ENCODE measurements around the gene IPCEF1.

IPCEF1 gene

GRCh38 chr6:154117485-154117884, 239.1 kb downstream of the IPCEF1 start:
- H3K4me3 ChIP-seq (ENCODE audit: low read depth, low read length), result no peak overlapping the region

DNA sequence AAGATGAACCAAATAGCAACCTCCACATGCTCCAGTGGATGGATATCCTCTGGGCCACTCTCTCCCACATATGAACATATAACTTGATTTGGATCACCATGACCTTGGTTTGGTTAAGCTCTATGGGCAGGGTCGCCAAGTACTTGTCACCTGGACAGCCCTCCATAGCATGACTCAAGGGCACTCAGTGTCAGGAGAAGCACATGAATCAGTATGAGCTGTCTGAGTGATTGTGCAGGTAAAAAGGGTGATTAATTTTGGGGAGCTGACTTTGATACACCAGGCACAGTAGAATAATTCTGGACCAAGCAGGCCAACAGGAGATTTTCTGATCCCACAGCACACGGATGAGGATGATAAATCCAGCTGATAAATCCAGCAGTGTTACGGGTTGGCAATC, 243.2 kb downstream of the IPCEF1 start:
- H3K4me3 ChIP-seq (ENCODE audit: low read depth, low read length), result no peak overlapping the region

- H3K4me3 ChIP-seq (ENCODE audit: low read depth, low read length), result no peak overlapping the region
Measured at GRCh38 chr6:154112181-154112809, 244.3 kb downstream of the IPCEF1 start.

DNA sequence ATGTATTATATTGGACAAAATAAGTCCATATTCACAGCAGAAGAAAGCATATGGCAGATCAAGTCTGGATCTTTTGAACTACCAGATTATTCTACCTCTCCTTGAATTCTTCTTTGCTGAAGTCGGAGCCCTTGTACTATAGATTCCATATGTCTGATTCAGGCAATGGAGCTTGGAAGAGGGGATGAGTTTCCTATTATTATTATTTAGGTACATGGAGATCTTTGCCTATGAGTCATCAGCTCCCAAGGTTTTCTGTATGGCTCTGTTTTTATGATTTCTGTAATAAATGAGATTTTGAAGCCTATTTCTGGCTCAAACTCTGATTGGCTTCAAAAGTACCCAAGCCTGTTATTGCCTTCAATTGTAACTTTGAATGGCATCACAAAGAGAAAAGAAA, 245.6 kb downstream of the IPCEF1 start:
- no peak overlapping the region for H3K4me3 ChIP-seq (ENCODE audit: low read depth, low read length)

- H3K4me3 ChIP-seq (ENCODE audit: low read depth, low read length), result no peak overlapping the region
Measured at GRCh38 chr6:154106251-154106650, 250.4 kb downstream of the IPCEF1 start.
